Ascending aorta (tissue), 2 donors: ENCODE measurements around the gene ATP8A1. TPM values are rescaled to one million over a fixed set of nuclear protein-coding genes. Genes with fewer than 3 reads are reported as not detected.

ENCODE experiments used
- DNase-seq, 2 donors: peaks; one replicate each; pipeline ENCODE4 v3.0.0-alpha.2; 2019; ENCODE audit warnings: low spot score in 2 of 2
- H3K27ac ChIP-seq, 2 donors: fragments of 200-600 bp; sonication (generic); one replicate each; pipeline ENCODE4 v1.5.1; 2016 to 2017; ENCODE audit warnings: mild to moderate bottlenecking in 1 of 2
- H3K27me3 ChIP-seq: fragments of 200-600 bp; sonication (generic); one replicate; pipeline ENCODE4 v1.5.1; 2017
- H3K36me3 ChIP-seq, 2 donors: fragments of 200-600 bp; sonication (generic); one replicate each; pipeline ENCODE4 v1.5.1; 2016
- H3K4me1 ChIP-seq, 2 donors: fragments of 200-600 bp; sonication (generic); one replicate each; pipeline ENCODE4 v1.5.1; 2016 to 2017; ENCODE audit warnings: mild to moderate bottlenecking in 1 of 2
- H3K4me3 ChIP-seq, 2 donors: fragments of 200-600 bp; sonication (generic); one replicate each; pipeline ENCODE4 v1.5.1; 2016 to 2017; ENCODE audit warnings: mild to moderate bottlenecking in 1 of 2
- H3K9me3 ChIP-seq, 2 donors: fragments of 200-600 bp; sonication (generic); one replicate each; pipeline ENCODE4 v1.5.1; 2016
- CTCF ChIP-seq, 3 experiments: fragments of 200-600 bp in 2 of 3; fragments of 450-650 bp in 1 of 3; sonication (generic) in 2 of 3; IDR thresholded peaks; one replicate each; pipeline ENCODE4 v1.5.1; 2016 to 2019; ENCODE audit warnings: antibody characterized with exemption in 3 of 3, mild to moderate bottlenecking in 1 of 3, moderate library complexity in 1 of 3
- intact Hi-C: fragments of 100-400 bp; cut with DNase I; formaldehyde crosslinking; loops from one replicate; pipeline ENCODE4 v1.15.1; 2023
- total RNA-seq: library from RNA; depleted of rRNA; stranded (reverse); fragments of >200 nt; gene quantifications from one replicate; pipeline ENCODE4 v1.1.0, GENCODE V29; 2016

The ATP8A1 gene
- total RNA-seq, 1 donor from 2014 or later = 11.4 TPM

GRCh38 chr4:42641656-42642055, 15.2 kb downstream of the ATP8A1 start:
- H3K4me3 ChIP-seq = no peak overlapping the region
- H3K36me3 ChIP-seq = no peaks in the 10 kb centered on the region
- no peak overlapping the region for H3K27ac ChIP-seq
- no peaks in the 10 kb centered on the region for H3K4me1 ChIP-seq
- no peaks in the 10 kb centered on the region for H3K9me3 ChIP-seq
- intact Hi-C loops = no loop called here
- TF ChIP-seq CTCF (IDR thresholded peaks at IDR 0.05) = no peak
- no peaks in the 10 kb centered on the region for H3K27me3 ChIP-seq
- DNase-seq = no peak

- intact Hi-C loops = no loop called here
- no peak overlapping the region for H3K4me3 ChIP-seq
- no peaks in the 10 kb centered on the region for H3K4me1 ChIP-seq
- H3K27ac ChIP-seq = no peak overlapping the region
- no peaks in the 10 kb centered on the region for H3K9me3 ChIP-seq
- H3K27me3 ChIP-seq = no peaks in the 10 kb centered on the region
- H3K36me3 ChIP-seq = no peaks in the 10 kb centered on the region
- TF ChIP-seq CTCF (IDR thresholded peaks at IDR 0.05) = no peak
- no peak for DNase-seq
Observed at GRCh38 chr4:42641161-42641560, 15.7 kb downstream of the ATP8A1 start.

GRCh38 chr4:42640613-42641012, 16.3 kb downstream of the ATP8A1 start:
- H3K4me1 ChIP-seq = no peaks in the 10 kb centered on the region
- H3K27me3 ChIP-seq = no peaks in the 10 kb centered on the region
- intact Hi-C loops = no loop called here
- no peaks in the 10 kb centered on the region for H3K36me3 ChIP-seq
- H3K4me3 ChIP-seq = no peak overlapping the region
- no peak for DNase-seq
- TF ChIP-seq CTCF (IDR thresholded peaks at IDR 0.05) = no peak
- H3K27ac ChIP-seq = no peak overlapping the region
- no peaks in the 10 kb centered on the region for H3K9me3 ChIP-seq

- no peak for DNase-seq
- Histone ChIP-seq H3K27me3 (no peaks in the 10 kb centered on the region), H3K9me3 (no peaks in the 10 kb centered on the region), H3K27ac (no peak overlapping the region), H3K36me3 (no peaks in the 10 kb centered on the region), H3K4me3 (no peak overlapping the region), H3K4me1 (no peaks in the 10 kb centered on the region)
- intact Hi-C loops = no loop called here
- TF ChIP-seq CTCF (IDR thresholded peaks at IDR 0.05) = no peak
Observed at GRCh38 chr4:42638993-42639392, 17.9 kb downstream of the ATP8A1 start.

- Histone ChIP-seq H3K27me3 (no peaks in the 10 kb centered on the region), H3K36me3 (no peaks in the 10 kb centered on the region), H3K4me3 (no peak overlapping the region), H3K9me3 (no peaks in the 10 kb centered on the region), H3K4me1 (no peaks in the 10 kb centered on the region), H3K27ac (no peak overlapping the region)
- intact Hi-C loops = no loop called here
- no peak for DNase-seq
- TF ChIP-seq CTCF (IDR thresholded peaks at IDR 0.05) = no peak
Observed at GRCh38 chr4:42638321-42638720, 18.6 kb downstream of the ATP8A1 start.

- H3K27ac ChIP-seq = no peak overlapping the region
- no peaks in the 10 kb centered on the region for H3K36me3 ChIP-seq
- TF ChIP-seq CTCF (IDR thresholded peaks at IDR 0.05) = no peak
- H3K4me1 ChIP-seq = no peaks in the 10 kb centered on the region
- intact Hi-C loops = no loop called here
- no peak for DNase-seq
- no peaks in the 10 kb centered on the region for H3K9me3 ChIP-seq
- H3K4me3 ChIP-seq = no peak overlapping the region
- no peaks in the 10 kb centered on the region for H3K27me3 ChIP-seq
Observed at GRCh38 chr4:42637867-42638266, 19.0 kb downstream of the ATP8A1 start.
